GM19397 (cell line): Measurements from ENCODE around the gene EPS15.
"Not testable (repeated sequence)": the region's sequence is repeated elsewhere in the genome, so short reads cannot be mapped to it uniquely, and the experiment has no call there.

Source experiments
- ATAC-seq: cut with Tn5 transposase; IDR thresholded peaks from one replicate; pipeline ENCODE4 v1.9.1; 2021; ENCODE audit warnings: mild to moderate bottlenecking, moderate library complexity; ENCODE audit not compliant: unreplicated experiment

EPS15 gene

GRCh38 chr1:51390641-51391040, 128.4 kb downstream of the EPS15 start:
- ATAC-seq, result not testable (repeated sequence)

GRCh38 chr1:51387288-51387687, 131.8 kb downstream of the EPS15 start:
- not testable (repeated sequence) for ATAC-seq

- not testable (repeated sequence) for ATAC-seq
Observed at GRCh38 chr1:51386259-51386658, 132.8 kb downstream of the EPS15 start.

- ATAC-seq, result no peak
Observed at GRCh38 chr1:51385776-51386175, 133.3 kb downstream of the EPS15 start.

- no peak for ATAC-seq
Observed at GRCh38 chr1:51381964-51382363, 137.1 kb downstream of the EPS15 start.

GRCh38 chr1:51380936-51381335, 138.1 kb downstream of the EPS15 start:
- no peak for ATAC-seq

GRCh38 chr1:51378871-51379270, 140.2 kb downstream of the EPS15 start:
- ATAC-seq, result no peak

- no peak for ATAC-seq
Observed at GRCh38 chr1:51373898-51374297, 145.2 kb downstream of the EPS15 start.

GRCh38 chr1:51372561-51372960, 146.5 kb downstream of the EPS15 start:
- ATAC-seq, result no peak

- ATAC-seq, result no peak
Observed at GRCh38 chr1:51369171-51369570, 149.9 kb downstream of the EPS15 start.

- ATAC-seq, result no peak
Observed at GRCh38 chr1:51365774-51366173, 153.3 kb downstream of the EPS15 start.

- no peak for ATAC-seq
Observed at GRCh38 chr1:51359879-51360278, 159.2 kb downstream of the EPS15 start.

- no peak for ATAC-seq
Observed at GRCh38 chr1:51355382-51355781, 163.7 kb downstream of the EPS15 start.

GRCh38 chr1:51354416-51354815, 164.7 kb downstream of the EPS15 start:
- no peak for ATAC-seq

- no peak for ATAC-seq
Observed at GRCh38 chr1:51351907-51352306, 167.2 kb downstream of the EPS15 start.

- no peak for ATAC-seq
Observed at GRCh38 chr1:51349862-51350261, 169.2 kb downstream of the EPS15 start.

- no peak for ATAC-seq
Observed at GRCh38 chr1:51348147-51348527, 170.9 kb downstream of the EPS15 start.

- no peak for ATAC-seq
Observed at GRCh38 chr1:51347398-51348146, 171.5 kb downstream of the EPS15 start.

- ATAC-seq, result no peak
Observed at GRCh38 chr1:51346086-51346942, 172.8 kb downstream of the EPS15 start.

- ATAC-seq, result no peak
Observed at GRCh38 chr1:51345300-51345687, 173.8 kb downstream of the EPS15 start.

GRCh38 chr1:51344602-51345299, 174.3 kb downstream of the EPS15 start:
- ATAC-seq, result no peak

GRCh38 chr1:51344276-51344601, 174.8 kb downstream of the EPS15 start:
- no peak for ATAC-seq
